Muscle of back (tissue), 10 donors: ENCODE results near the gene ZC4H2. TPM values are rescaled to one million over a fixed set of nuclear protein-coding genes. Genes with fewer than 3 reads are reported as not detected.

Experiments used
- polyA plus RNA-seq, 10 donors: library from polyadenylated mRNA; unstranded; fragments of 120-200 nt; gene quantifications; one replicate each; pipeline ENCODE4 v1.2.1, GENCODE V29; 2013; ENCODE audit not compliant: insufficient read length in 10 of 10

Gene ZC4H2
- polyA plus RNA-seq, 10 donors = 9.8 to 16.4 (median 14.3) TPM

Other genes starting within 250 kb of the ZC4H2 start
- 1 to 10 TPM; 1.4 to 4.2 (median 2.3) TPM for gene ZC3H12B, start 58.4 kb upstream of the ZC4H2 start, polyA plus RNA-seq